ENCODE measurements around the gene PTTG2. TPM values are rescaled to one million over a fixed set of nuclear protein-coding genes. Genes with fewer than 3 reads are reported as not detected.
A peak's percentile ranks its signal among the peaks of the same experiment; 100 is the strongest.

PTTG2 gene
- total and polyA plus RNA-seq, 2 donors = 0.56 to 2.1 TPM

DNA sequence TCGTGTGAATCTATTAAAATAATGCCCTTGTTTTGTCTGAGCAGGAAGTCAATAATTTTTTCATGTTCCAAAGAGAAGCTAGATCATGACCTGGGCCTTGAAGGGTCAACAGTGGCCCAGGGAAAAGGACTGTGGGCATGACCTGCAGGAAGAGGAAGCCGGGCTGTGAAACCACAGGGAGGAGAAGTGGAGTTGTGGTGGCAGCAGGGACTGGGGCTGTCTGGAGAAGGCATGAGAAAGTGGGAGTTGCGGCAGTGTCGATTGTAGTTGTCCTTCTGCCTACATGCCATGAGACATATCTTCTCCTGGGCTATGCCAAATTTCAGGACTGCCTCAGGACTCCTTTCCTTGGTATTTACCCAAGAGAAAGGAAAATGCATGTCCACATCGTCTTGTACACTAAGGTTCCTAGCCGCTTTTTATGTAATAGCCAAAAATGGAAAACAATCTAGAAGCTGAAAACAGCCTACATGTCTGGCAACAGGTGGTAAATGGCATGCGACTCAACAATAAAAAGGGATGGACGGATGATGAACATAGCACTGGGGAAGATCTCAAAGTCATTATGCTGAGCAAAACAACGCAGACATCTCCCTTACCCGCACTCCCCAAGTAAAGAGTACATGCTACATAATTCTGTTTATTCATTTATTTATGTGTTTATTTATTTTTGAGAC lies 13.6 kb upstream of the PTTG2 start:
- no peak for DNase-seq (ENCODE audit: extremely low spot score)
- no peak overlapping the region for H3K27ac ChIP-seq (ENCODE audit: low read depth)
- H3K36me3 ChIP-seq (ENCODE audit: insufficient read depth) = no peaks in the 10 kb centered on the region
- no peaks in the 10 kb centered on the region for H3K4me1 ChIP-seq (ENCODE audit: insufficient read depth)
- H3K4me3 ChIP-seq (ENCODE audit: low read depth, low read length) = no peak overlapping the region
- 78% methylated on average over 10 of the region's 10 CpGs for WGBS

DNA sequence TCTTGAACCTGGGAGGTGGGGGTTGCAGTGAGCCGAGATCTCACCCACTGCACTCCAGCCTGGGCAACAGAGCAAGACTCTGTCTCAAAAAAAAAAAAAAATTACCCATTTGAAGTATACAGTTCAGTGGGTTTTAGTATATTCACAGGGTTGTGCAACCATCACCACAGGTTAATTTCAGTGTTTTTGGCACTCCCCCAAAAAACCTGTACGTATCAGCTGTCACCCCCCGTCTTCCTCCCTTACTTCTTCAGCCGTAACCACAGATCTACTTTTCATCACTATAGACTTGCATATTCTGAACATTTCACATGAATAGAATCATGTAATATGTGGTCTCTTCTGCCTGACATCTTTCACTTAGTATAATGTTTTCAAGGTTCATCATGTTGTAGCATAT lies 11.7 kb upstream of the PTTG2 start:
- Histone ChIP-seq H3K4me1 (ENCODE audit: insufficient read depth) (no peaks in the 10 kb centered on the region), H3K36me3 (ENCODE audit: insufficient read depth) (no peaks in the 10 kb centered on the region), H3K27ac (ENCODE audit: low read depth) (no peak overlapping the region), H3K4me3 (ENCODE audit: low read depth, low read length) (no peak overlapping the region)
- no peak for DNase-seq (ENCODE audit: extremely low spot score)
- WGBS = 86% methylated on average over 4 of the region's 4 CpGs

DNA sequence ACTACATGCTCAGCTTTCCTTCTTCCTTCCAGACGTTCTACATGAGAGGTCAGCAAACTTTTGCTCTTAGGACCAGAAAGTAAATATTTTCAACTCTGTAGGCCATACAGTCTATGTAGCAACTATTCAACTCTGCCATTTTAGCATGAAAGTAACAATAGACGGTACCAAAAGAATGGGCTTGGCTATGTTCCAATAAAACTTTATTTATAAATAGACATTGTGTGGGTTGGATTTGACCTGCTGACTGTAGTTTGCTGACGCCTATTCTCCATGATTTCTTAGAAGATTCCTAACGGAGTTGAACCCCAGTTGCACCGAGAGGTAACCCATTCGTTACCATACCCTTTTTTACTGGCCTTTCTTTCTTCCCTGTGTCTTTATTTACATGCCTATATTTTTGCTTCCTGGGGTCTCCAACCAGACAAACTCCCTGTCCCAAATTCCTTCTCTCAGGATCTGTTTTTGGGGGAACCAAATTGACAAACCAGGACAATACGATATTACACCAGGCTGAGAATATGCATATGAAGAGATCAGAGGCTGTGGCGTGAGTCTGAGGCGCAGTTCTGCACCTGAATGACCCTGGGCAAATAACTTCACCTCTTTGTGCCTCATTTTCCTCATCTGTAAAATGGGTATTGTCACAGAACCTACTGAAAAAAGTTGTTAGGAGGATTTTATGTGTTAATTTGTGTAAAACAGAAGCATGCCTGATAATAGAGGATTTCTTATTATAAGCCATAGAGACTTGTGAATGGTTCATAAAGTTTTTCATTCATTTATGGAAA lies 10.4 kb upstream of the PTTG2 start:
- Histone ChIP-seq H3K4me1 (ENCODE audit: insufficient read depth) (no peaks in the 10 kb centered on the region), H3K27ac (ENCODE audit: low read depth) (no peak overlapping the region), H3K36me3 (ENCODE audit: insufficient read depth) (no peaks in the 10 kb centered on the region), H3K4me3 (ENCODE audit: low read depth, low read length) (no peak overlapping the region)
- 78% methylated on average over 9 of the region's 9 CpGs for WGBS
- no peak for DNase-seq (ENCODE audit: extremely low spot score)

DNA sequence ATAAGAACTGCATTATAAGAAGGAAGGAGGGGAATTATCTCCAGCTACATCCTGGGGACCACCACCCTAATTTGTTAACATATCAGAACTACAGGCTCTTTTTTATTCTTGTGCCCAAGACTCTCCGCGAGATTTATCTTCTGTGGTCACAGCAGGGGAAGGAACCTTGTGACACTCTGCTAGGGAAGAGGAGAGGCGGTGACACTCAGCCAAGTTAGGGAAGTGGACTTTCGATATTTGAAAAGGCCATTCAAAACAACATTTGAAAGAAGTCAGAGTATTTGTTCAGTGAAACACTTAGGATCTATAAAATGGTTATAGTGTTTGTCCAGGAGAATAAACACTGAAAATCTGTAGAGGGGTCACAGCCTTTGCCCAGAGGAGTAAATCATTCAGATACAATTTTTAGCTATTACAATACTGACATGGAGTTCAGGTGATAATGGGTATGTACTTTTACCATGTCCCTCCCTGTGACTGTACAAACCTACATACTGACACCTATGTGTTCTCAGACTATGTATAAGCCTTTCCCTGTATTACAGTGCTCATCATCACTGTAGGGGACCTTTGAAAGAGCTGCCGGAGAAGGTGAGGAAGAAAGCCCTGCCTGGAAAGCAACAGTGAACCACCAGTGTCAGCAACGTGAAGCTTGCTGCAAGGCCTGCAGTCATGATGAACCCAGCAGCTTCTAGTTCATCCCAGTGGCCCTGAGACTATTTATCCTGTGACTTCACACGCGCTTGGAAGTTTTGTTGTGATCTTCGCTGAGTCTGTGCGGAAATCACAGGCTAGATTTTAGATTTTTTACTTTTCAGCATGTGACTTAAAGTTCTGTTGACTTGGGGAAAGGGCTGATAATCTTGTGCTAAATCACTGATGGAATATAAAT lies 8.5 kb upstream of the PTTG2 start:
- WGBS = 85% methylated on average over 10 of the region's 10 CpGs
- Histone ChIP-seq H3K4me3 (ENCODE audit: low read depth, low read length) (no peak overlapping the region), H3K4me1 (ENCODE audit: insufficient read depth) (no peaks in the 10 kb centered on the region), H3K36me3 (ENCODE audit: insufficient read depth) (no peaks in the 10 kb centered on the region), H3K27ac (ENCODE audit: low read depth) (no peak overlapping the region)
- no peak for DNase-seq (ENCODE audit: extremely low spot score)

DNA sequence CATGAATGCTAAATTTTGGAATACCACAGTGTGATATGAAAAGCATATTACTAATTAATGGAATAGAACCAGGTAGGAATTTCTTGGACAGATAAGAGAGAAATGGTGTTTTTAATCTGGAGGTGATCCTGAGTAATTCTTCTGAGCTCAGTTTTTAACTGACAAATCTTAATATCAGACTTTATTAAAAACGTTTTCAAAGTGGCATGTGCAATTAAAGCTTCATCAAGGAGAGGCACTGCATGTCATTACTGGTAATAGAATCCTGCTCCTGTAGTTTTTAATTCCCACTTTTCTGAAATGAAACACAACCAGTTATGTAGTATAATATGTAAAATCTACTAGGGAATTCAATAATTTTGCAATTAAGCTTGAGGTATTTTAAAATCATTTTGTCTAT lies 7.0 kb upstream of the PTTG2 start:
- no peaks in the 10 kb centered on the region for H3K36me3 ChIP-seq (ENCODE audit: insufficient read depth)
- H3K4me1 ChIP-seq (ENCODE audit: insufficient read depth) = no peaks in the 10 kb centered on the region
- H3K27ac ChIP-seq (ENCODE audit: low read depth) = no peak overlapping the region
- no peak for DNase-seq (ENCODE audit: extremely low spot score)
- 44% methylated on average over 1 of the region's 1 CpG for WGBS
- H3K4me3 ChIP-seq (ENCODE audit: low read depth, low read length) = no peak overlapping the region

DNA sequence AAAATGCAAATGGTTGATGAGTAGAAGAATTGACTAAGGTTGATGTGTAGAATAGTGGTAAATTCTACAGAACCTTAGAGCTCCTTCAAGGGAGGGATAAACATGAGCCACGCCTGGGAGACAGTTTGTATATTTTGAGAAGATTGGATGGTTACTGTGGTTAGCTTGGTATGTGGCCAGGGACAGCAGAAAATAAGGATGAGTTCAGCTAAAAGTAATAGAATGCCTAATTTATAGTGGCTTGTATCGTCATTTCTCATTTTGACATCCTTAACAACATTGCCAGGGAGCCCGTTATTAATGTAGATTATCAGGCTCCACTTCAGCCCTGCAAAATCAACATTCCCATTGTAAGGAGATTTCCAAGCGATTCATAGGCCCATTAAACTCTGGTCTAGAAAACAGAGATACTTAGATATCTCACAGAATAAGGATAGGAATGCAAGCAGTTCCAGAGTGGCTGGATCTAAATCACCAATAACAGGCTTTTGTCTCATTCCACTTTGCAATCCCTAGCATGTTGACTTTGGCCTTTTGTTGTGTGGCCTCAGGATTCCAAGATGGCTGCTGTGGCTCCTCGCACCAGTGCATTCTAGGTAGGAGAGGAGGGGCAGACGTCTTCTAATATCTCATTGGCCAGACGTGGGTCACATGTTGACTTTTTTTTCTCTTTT lies 6.4 kb upstream of the PTTG2 start:
- no peak for DNase-seq (ENCODE audit: extremely low spot score)
- H3K4me1 ChIP-seq (ENCODE audit: insufficient read depth) = no peaks in the 10 kb centered on the region
- H3K4me3 ChIP-seq (ENCODE audit: low read depth, low read length) = no peak overlapping the region
- H3K36me3 ChIP-seq (ENCODE audit: insufficient read depth) = no peaks in the 10 kb centered on the region
- peak overlapping the region; percentile 50 for H3K27ac ChIP-seq (ENCODE audit: low read depth)
- WGBS = 52% methylated on average over 7 of the region's 7 CpGs

DNA sequence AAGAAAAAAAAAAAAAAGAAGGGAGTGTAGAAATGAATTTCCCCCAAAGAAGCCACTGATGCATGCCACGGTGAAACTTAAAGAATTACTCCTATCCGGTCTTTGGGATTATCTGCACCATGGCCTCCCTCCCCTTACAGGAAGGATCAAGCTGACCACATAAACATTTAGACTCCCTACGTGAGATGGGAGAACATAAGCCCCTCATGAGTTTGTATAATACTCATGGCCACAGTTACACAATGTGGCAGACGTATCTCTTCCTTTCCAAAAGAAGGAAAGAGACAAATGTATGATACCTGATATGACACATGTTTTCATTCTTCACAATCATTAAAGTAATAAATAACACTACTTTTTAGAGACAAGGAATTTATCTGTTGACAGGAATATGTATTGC lies 3.3 kb upstream of the PTTG2 start:
- Histone ChIP-seq H3K27ac (ENCODE audit: low read depth) (no peak overlapping the region), H3K36me3 (ENCODE audit: insufficient read depth) (no peaks in the 10 kb centered on the region), H3K4me1 (ENCODE audit: insufficient read depth) (no peaks in the 10 kb centered on the region), H3K4me3 (ENCODE audit: low read depth, low read length) (no peak overlapping the region)
- DNase-seq (ENCODE audit: extremely low spot score) = no peak
- 61% methylated on average over 4 of the region's 4 CpGs for WGBS

DNA sequence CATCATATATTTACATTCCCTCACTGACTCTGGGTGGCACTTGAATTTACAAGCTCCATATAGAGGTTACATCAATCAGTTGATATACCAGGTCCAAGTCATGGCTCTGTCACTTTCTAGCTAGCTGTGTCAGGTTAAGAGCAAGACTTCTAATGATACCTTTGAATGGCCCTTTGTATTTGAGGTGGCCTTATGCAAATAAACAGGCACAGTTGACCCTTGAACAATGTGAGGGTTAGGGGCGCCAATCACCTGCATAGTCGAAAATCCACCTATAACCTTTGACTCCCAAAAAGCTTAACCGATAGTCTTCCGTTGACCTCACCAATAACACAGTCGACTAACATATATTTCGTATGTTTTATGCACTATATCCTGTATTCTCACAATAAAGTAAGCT lies 1.3 kb upstream of the PTTG2 start:
- 88% methylated on average over 6 of the region's 6 CpGs for WGBS
- H3K4me3 ChIP-seq (ENCODE audit: low read depth, low read length) = no peak overlapping the region

DNA sequence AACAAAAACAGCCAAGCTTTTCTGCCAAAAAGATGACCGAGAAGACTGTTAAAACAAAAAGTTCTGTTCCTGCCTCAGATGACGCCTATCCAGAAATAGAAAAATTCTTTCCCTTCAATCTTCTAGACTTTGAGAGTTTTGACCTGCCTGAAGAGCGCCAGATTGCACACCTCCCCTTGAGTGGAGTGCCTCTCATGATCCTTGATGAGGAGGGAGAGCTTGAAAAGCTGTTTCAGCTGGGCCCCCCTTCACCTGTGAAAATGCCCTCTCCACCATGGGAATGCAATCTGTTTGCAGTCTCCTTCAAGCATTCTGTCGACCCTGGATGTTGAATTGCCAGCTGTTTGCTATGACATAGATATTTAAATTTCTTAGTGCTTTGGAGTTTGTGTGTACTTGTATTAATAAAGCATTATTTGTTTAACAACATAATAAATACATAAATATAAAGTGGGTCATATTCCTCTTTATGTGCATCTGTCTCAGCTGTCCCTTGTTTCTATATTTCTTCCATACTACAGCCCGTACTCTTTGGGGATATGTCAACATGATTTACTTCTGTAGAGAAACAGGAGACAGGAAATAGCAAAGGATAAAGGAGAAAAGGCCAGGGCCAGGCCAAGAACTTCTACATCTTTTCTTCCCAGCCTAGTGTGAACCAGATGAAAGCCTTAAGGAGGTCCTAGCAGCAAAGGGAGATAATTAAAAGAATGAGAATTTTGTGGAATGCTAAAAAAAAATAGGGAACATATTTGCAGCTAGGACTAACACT lies 667 bp downstream of the PTTG2 start:
- no peak for DNase-seq (ENCODE audit: extremely low spot score)
- Histone ChIP-seq H3K4me3 (ENCODE audit: low read depth, low read length) (no peak overlapping the region), H3K36me3 (ENCODE audit: insufficient read depth) (no peaks in the 10 kb centered on the region), H3K4me1 (ENCODE audit: insufficient read depth) (no peaks in the 10 kb centered on the region), H3K27ac (ENCODE audit: low read depth) (no peak overlapping the region)
- 79% methylated on average over 5 of the region's 5 CpGs for WGBS

More for the DNA sequence above, 1.3 kb upstream of the PTTG2 start:
- no peak for DNase-seq (ENCODE audit: extremely low spot score)
- Histone ChIP-seq H3K27ac (ENCODE audit: low read depth) (no peak overlapping the region), H3K36me3 (ENCODE audit: insufficient read depth) (no peaks in the 10 kb centered on the region), H3K4me1 (ENCODE audit: insufficient read depth) (no peaks in the 10 kb centered on the region)

DNA sequence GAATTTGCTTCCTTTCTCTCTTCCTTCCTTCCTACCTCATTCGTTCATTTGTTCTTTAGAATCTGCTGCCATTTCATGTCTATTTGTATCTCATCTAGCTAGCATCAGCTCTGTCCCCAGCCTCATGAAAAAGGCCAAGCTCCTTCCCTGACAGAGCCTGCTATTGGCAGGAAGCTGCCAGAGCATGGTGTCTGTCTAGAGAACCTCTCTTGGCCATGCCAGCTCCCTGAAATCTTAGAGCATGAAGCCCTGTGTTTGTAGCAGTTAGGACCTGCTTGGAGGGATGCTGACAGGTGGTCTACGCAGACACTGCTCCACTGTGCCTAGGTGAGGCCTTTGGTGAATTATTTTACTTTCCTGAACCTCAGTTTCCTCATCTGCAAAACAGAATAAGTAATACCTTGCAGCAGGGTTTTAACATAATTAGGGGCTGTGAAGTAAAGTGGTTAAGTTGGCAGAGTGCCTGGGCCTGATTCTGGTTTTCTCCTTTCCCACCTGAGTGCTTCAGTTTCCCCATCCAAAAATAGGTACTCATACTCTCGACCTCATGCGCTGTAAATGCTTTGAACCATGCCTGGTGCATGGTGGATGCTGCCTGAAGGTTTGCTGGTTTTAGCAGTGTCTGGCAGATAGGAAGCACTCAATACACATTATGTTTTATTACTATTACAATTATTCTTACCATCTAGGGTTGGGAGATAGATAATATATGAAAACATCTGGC lies 4.7 kb downstream of the PTTG2 start:
- no peak overlapping the region for H3K27ac ChIP-seq (ENCODE audit: low read depth)
- no peak for DNase-seq (ENCODE audit: extremely low spot score)
- H3K36me3 ChIP-seq (ENCODE audit: insufficient read depth) = no peaks in the 10 kb centered on the region
- H3K4me3 ChIP-seq (ENCODE audit: low read depth, low read length) = no peak overlapping the region
- 89% methylated on average over 4 of the region's 4 CpGs for WGBS
- H3K4me1 ChIP-seq (ENCODE audit: insufficient read depth) = no peaks in the 10 kb centered on the region

DNA sequence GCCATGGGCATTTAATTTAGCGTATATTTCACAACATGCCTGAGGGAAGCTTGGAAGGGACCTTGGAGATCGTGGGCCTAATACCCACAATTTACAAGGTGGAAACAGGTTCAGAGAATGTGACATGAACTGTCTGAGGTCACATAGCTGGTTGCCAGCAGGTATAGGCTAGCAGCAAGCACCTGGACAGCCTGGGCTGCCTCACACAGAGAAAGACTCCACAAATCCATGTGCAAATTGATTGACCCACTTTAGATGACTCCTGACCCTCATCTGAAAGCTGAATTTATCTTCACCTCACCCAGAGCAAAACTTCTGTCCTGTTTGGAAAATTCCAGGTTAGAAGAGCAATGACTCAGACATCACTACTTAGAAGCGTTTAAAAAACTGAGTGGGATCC lies 5.8 kb downstream of the PTTG2 start:
- H3K36me3 ChIP-seq (ENCODE audit: insufficient read depth) = no peaks in the 10 kb centered on the region
- no peak overlapping the region for H3K4me3 ChIP-seq (ENCODE audit: low read depth, low read length)
- no peak for DNase-seq (ENCODE audit: extremely low spot score)
- no peaks in the 10 kb centered on the region for H3K4me1 ChIP-seq (ENCODE audit: insufficient read depth)
- no peak overlapping the region for H3K27ac ChIP-seq (ENCODE audit: low read depth)
- 90% methylated on average over 3 of the region's 3 CpGs for WGBS

DNA sequence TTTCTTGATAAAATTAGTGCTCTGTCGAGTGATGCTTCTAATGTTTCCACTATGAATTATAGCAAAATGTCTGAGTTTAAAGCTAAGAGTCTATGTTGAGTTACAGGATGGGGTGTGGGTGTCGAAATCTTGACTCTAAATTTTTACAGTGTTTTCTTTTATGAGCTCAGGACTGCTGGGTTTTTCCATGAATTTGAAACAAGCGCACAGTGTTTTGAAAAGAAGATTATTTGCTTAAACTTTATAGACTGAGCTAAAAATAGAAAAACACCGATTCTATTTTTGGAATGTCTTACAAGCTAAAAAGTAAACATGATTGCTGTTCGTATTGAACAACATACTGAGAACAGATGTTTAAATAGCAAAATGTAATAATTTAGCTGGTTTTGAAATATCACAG lies 7.5 kb downstream of the PTTG2 start:
- Histone ChIP-seq H3K4me3 (ENCODE audit: low read depth, low read length) (no peak overlapping the region), H3K36me3 (ENCODE audit: insufficient read depth) (no peaks in the 10 kb centered on the region), H3K27ac (ENCODE audit: low read depth) (no peak overlapping the region), H3K4me1 (ENCODE audit: insufficient read depth) (no peaks in the 10 kb centered on the region)
- WGBS = 13% methylated on average over 5 of the region's 5 CpGs
- DNase-seq (ENCODE audit: extremely low spot score) = no peak
